PFSK-1 (cell line): ENCODE data around the gene CABLES2.

ENCODE experiments used
- FOXP2 ChIP-seq: optimal IDR thresholded peaks from 2 replicates; pipeline ENCODE3; 2011; ENCODE audit warnings: borderline replicate concordance, control low read depth, inconsistent platforms; ENCODE audit not compliant: insufficient read depth; ENCODE audit errors: extremely low read length, extremely low read depth
- POLR2AphosphoS5 ChIP-seq: IDR thresholded peaks from 2 replicates; pipeline ENCODE4 v1.6.1; 2012; ENCODE audit warnings: low read depth, mild to moderate bottlenecking, control low read depth, low read length, moderate library complexity
- SIN3A ChIP-seq: IDR thresholded peaks from 2 replicates; pipeline ENCODE4 v1.6.1; 2012; ENCODE audit warnings: mild to moderate bottlenecking, low read length, moderate library complexity, borderline replicate concordance; ENCODE audit not compliant: insufficient read depth
- TAF1 ChIP-seq: IDR thresholded peaks from 2 replicates; pipeline ENCODE4 v1.6.1; 2012; ENCODE audit warnings: low read length, control low read depth, borderline replicate concordance; ENCODE audit not compliant: insufficient read depth
- TF ChIP-seq, protein P1 (sequence below), 2 experiments: IDR thresholded peaks; 2 replicates each; pipeline versions ENCODE4 v1.6.1 to v1.8.0; 2011 to 2012; ENCODE audit warnings: low read depth in 2 of 2, low read length in 2 of 2, control low read depth in 1 of 2, inconsistent platforms in 1 of 2, mild to moderate bottlenecking in 1 of 2, moderate library complexity in 1 of 2; ENCODE audit not compliant: insufficient read depth in 1 of 2

Gene CABLES2

DNA sequence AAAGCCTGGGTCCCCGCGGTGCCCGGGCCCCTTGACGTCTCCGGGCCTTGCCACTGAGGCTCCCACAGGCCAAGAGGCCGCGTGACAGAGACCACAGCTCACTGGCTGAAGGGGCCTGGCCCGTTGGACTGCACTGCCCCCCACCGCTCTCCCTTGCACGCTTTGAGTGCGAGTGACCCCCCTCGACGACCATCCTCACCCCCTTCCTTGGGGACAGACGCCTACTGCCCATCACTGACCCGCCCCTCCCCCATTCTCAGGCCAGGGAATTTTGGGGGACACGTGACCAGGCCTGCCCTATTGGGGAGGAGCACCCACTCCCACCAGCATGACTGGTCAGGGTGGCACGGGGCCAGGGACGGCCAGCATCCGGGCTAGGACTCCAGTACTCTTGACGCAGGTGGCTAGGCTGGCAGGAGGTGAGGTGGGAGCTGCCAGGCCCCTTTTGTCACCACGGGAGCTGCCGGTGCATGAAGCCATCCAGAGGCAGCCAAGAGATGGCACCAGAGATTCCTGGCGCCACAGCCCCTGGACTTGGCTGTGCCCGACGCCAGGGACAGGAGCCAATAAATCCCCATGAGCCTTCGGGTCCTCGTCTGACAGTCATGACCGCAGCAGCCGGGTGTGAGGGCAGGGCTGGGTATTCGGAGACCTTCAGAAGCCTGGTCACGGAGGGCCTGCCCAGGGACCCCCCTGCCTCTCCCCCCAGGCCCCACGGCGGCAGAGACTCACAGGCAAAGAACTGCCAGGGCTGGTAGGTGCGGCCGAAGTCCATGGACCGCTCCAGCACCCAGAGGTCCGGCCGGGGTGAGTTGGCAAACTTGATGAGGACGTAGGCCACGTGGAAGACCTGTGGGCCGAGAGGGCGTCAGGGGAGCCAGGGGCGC is 54.4 kb downstream of the CABLES2 start:
- TF ChIP-seq SIN3A (no peak), FOXP2 (no peak), POLR2AphosphoS5 (no peak), TAF1 (no peak)
- TF ChIP-seq, protein P1, sequence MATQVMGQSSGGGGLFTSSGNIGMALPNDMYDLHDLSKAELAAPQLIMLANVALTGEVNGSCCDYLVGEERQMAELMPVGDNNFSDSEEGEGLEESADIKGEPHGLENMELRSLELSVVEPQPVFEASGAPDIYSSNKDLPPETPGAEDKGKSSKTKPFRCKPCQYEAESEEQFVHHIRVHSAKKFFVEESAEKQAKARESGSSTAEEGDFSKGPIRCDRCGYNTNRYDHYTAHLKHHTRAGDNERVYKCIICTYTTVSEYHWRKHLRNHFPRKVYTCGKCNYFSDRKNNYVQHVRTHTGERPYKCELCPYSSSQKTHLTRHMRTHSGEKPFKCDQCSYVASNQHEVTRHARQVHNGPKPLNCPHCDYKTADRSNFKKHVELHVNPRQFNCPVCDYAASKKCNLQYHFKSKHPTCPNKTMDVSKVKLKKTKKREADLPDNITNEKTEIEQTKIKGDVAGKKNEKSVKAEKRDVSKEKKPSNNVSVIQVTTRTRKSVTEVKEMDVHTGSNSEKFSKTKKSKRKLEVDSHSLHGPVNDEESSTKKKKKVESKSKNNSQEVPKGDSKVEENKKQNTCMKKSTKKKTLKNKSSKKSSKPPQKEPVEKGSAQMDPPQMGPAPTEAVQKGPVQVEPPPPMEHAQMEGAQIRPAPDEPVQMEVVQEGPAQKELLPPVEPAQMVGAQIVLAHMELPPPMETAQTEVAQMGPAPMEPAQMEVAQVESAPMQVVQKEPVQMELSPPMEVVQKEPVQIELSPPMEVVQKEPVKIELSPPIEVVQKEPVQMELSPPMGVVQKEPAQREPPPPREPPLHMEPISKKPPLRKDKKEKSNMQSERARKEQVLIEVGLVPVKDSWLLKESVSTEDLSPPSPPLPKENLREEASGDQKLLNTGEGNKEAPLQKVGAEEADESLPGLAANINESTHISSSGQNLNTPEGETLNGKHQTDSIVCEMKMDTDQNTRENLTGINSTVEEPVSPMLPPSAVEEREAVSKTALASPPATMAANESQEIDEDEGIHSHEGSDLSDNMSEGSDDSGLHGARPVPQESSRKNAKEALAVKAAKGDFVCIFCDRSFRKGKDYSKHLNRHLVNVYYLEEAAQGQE (IDR thresholded peaks at IDR 0.05; ENCODE audit: insufficient read depth in 1 of 2, low read depth in 2 of 2, low read length in 2 of 2): no peak

DNA sequence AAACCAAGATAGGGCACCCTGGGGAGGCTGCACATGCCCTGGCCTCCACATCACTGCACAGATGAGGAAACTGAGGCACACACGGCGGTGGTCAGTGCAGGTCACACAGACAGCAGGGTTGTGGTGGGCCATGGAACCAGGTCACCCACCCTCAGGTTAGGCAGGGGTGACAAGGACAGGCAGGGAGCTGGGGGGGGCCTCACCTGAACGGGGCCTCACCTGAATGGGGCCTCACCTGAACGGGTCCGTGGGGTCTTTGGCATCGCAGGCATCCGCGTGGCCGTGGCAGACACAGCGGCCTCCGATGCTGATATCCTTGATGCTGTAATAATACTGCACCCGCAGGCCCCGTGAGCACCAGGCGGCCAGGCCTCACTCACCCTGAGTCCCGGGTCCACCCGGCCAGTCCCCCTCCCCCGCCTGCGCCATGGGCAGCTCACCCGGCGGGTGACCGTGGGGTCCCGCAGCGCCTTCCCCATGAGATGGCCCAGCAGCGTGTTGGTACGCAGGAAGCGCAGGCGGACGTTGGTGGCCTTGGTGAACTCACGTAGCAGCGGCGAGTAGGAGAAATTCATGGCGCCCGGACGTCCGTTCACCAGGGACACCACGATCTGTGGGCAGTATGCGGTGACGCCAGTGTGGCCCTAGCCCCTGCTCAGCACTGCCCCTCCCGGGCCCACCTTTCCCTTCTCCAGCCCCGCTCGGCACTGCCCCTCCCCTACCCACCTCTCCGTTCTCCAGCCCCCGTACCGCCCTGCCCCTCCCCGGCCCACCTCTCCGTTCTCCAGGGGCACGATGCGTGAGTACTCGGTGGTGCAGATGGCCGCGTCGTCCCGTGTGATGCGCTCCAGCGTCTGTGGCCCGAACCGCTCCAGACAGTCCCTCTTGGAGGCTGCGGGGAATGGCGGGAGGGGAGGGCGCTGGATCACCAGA is 55.4 kb downstream of the CABLES2 start:
- TF ChIP-seq, protein P1 (IDR thresholded peaks at IDR 0.05; ENCODE audit: insufficient read depth in 1 of 2, low read depth in 2 of 2, low read length in 2 of 2): no peak
- TF ChIP-seq SIN3A (no peak), FOXP2 (no peak), TAF1 (no peak), POLR2AphosphoS5 (no peak)

DNA sequence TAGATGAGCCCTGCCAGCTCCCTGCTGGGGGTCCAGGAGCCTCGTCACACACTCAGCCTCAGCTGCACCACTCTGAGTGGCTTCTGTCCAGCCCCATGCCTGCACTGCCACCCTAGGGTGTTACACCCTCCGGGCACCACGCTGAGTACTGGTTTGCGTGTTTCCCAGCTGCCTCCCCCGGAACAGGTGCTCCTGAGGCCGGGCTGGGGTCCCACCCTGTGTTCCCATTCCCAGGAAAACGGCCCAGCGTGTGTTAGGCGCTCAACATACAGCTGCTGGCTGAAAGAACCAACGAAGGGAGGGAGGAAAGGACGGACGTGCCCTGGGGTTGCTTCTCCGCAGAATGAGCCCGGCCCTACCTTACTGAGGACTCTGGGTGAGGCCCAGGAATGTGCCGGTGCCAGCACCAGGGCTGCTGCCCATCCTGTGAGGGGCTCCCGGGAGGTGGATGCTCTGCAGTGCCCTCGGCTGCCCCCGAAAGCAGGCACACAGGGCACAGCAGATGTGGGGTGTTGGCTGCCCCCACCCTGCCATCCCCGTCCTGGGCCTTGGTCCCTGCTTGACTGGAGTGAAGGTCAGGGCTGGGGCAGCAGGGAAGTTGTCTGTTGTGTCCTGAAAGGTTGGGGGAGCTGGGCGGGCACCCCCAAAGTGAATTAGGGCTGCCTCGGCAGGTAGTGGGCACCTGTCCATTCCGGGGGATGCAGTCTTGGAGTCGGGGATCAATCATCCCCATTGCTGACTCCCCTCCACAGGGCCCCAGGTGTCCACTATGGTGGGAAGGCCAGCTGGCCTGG is 56.3 kb downstream of the CABLES2 start:
- TF ChIP-seq, protein P1 (IDR thresholded peaks at IDR 0.05; ENCODE audit: insufficient read depth in 1 of 2, low read depth in 2 of 2, low read length in 2 of 2): no peak
- no peak for TF ChIP-seq SIN3A
- TF ChIP-seq TAF1: no peak
- TF ChIP-seq POLR2AphosphoS5: no peak
- no peak for TF ChIP-seq FOXP2

DNA sequence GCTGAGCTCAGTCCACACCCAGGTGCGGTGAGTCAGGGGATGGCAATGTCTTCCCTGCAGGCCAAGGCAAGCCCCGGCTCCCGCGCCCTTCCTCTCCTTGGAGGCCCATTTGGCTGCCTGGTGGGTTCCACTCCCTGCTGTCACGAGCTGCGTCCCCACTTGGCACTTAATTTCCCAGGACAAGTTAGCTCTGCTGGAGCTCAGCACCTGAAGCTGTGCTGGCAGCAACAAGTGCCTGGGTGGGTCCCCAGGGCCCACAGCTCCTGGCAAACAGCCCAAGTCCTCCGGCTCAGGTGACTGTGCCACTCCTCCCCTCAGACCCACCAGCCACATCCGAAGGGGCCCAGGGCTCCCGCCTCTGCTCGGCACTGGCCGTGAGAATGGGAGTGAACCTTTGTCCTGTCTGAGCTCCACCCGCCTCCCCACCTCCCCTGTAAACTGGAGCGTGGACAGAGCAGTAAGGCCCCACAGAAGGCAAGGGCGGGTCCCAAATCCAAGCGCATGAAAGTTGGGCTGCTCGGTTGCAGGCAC is 56.9 kb downstream of the CABLES2 start:
- TF ChIP-seq SIN3A (no peak), POLR2AphosphoS5 (no peak), TAF1 (no peak), FOXP2 (no peak)
- TF ChIP-seq, protein P1 (IDR thresholded peaks at IDR 0.05; ENCODE audit: insufficient read depth in 1 of 2, low read depth in 2 of 2, low read length in 2 of 2): no peak
